Middle frontal gyrus (tissue), 1 donor: ENCODE data around the gene NLN.
A peak's percentile ranks its signal among the peaks of the same experiment; 100 is the strongest.

ENCODE experiments used
- DNase-seq: peaks from one replicate; pipeline ENCODE4 v3.0.0-alpha.2; 2015; ENCODE audit warnings: low spot score; ENCODE audit errors: extremely low spot score

Gene NLN

DNA sequence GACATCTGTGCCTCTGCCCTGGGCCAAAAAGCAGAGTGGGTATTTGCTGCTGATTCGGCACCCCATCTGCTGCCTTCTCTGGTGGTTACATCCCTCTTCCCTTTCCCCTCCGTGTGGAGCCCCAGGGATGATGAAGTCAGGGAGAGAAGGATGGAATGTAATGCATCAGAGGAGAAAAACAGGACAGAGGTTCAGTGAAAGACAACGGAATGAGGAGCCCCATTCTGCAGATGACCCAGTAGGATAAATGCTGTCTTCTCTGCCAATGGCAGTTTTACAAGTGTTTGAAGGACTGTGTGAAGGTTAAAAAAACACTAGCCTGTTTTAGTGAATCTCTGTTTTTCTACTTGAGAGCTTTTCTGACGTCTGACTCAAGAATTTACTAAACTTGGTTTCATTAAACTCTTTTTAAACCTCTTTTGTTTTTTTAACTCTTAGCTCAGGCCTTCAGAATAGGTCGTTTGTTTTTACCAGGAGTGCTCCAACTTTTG, 86.3 kb downstream of the NLN start:
- DNase-seq = no peak

DNA sequence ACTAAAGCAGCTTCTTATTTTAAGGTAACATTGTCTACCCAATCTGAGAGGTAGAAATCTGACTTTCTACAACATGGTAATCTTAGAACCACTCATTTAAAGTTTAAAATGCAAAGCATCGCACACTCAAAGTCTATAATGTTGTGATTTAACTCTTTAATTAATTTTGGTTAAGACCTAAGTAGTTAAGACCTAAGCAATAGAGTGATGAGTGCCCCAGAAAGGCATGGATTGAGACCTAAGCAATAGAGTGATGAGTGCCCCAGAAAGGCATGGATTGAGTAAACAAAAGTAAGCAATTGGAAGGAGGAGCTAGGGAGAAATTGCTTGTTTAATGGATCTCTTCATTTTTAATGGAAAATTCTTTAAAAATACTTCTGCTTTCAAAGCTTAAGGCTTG, 86.8 kb downstream of the NLN start:
- no peak for DNase-seq

DNA sequence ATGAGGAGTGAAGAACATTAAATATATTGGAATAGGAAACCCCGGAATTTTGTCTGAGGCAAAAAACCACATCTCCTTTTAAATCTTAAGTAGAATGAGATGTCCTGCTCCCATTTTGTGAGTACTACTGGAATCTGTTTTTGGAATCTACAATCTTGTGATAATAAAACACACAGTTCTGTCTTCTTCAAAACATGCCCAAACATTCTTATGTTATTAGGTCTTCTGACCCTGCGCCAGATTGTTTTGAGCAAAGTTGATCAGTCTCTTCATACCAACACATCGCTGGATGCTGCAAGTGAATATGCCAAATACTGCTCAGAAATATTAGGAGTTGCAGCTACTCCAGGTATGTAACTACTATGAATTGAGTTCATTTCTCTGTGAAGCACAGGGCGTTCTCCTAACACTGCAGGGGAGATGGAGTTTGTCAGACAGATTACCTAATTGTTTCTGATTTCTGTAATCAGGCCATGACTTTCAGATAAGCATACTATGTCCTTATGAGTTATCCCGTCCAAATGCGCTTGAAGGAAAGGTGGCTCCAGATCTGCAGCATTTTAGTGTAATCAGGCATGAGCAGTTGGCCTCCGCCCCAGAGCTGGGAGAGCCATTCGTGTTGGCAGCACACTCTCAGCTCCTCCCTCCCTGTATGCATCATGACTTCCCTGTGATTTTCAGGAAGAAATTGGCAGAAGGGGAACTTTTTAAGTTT, 88.0 kb downstream of the NLN start:
- DNase-seq = no peak

DNA sequence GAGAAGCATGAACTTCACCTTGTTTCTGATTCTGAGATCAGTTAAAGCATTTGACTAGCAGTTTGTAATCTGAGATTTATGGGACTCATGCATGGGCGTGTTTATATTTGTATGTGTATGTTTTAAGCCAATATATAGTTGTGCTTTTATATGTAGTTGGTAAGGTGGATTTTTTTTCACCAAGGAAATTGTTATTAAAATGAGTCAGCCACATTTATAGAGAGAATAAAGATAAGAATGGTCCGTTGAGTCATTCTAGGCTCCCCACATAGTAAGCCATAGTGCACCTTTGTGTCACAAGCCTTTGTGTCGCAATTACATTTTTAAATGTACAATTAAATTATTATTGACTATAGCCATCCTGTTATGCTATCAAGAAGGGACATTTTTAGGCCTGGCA, 89.0 kb downstream of the NLN start:
- no peak for DNase-seq

DNA sequence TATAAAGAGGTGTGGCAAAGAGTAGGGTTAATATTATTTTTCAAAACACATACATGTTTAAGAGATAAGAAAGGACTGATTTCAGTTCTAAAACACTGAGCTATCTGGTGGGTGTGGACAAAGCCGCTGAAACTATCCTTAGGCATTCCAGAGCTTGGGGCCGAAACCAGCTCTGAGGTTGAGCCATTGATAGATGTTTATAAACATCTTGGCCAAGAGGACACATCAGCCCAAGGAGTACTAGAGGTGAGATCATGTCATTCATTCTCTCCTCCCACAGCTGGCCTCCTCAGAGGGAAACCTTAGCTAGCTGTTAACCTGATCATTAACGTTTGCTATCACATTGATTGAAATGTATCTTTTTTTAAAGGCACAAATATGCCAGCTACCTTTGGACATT, 89.9 kb downstream of the NLN start:
- DNase-seq = no peak

DNA sequence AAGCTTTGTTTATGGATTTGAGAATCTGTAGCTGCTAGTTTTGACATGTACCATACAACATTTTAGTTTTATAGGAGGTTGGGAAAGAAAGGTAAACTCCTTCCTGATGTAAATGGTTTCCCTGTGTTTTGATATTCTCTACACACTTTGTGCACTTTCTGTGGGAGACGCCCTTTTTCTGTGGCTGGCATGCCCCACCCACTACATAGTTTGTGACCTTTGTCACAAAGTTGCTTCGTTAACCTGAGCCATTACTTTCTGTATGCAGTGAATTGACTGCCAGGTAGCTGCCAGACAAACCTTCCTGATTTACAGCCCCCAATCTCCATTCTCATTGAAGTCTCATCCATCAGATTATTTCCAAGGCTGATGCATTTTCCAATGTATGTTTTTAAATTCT, 90.6 kb downstream of the NLN start:
- DNase-seq = no peak

DNA sequence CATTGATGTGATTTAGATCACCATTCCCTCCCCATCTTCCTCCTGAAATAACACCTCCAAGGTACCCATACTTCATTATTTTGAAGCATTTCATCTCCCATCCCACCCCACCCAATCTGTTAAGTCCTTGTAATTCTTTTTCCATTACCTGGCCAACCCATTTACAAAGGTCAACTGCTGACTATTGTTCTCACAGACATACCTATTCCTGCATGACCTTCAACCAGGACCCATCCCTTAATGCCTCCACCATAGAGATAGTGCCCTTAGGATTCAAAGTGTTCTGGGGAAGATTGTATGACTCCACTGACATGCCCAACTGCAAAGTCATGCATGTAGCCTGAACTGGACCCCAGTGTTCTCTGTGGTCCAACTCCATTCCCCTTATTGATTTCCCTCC, 91.2 kb downstream of the NLN start:
- DNase-seq = no peak

DNA sequence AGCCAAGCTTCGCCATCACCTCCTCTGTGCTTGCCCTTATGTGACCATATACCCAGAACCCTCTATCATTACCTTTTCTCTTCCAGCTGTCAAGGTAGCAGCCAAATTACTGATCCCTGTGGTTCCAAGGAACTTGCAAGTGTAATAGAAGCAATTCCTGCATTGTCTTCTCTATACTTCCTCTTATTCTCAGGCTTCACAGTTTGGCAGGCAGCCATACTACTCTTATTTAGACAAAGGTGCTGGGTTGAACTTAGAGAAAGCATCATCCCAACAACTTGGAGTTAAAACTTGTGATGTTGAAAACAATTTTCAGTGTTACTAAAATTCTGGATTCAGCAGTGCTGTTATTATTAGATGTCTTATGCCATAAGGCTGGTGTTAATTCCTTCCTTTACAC, 93.2 kb downstream of the NLN start:
- no peak for DNase-seq

DNA sequence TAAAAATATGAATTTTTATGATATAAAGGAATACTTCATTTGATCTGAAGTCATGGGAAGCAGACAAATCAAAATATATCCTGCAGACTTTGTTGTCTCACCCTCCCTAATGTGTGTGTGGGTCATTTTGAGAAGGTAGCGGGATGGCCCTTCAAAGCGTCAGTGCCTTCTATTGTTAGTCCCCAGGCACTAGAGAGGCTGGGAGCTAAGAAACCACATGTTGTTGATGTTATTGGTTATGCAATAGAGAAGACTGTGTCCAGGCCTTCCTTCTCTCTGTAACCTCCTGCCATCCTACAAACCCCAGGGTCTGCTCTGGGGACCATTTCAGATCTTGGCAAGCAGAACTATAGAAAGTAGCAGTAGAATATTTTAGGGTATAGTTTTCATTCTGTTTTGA, 94.7 kb downstream of the NLN start:
- no peak for DNase-seq

DNA sequence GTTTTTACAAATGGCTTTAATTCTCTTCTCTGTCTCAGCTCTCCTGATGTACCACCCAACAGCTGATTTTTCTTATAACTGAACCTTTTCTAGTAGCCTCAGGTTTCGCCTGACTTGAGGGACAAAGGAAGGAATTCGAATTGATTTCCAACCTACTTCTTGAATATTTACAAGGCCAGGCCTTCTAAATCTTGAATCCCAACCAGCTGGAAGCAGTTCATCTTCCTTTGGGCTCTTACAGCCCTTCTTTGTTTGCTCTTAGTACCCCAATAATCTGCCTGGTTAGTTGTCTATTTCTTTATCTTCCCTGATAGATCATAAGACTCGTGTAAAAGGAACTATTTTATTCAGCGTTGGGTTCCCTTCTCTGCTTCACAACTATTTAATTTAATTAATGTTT, 95.9 kb downstream of the NLN start:
- no peak for DNase-seq

DNA sequence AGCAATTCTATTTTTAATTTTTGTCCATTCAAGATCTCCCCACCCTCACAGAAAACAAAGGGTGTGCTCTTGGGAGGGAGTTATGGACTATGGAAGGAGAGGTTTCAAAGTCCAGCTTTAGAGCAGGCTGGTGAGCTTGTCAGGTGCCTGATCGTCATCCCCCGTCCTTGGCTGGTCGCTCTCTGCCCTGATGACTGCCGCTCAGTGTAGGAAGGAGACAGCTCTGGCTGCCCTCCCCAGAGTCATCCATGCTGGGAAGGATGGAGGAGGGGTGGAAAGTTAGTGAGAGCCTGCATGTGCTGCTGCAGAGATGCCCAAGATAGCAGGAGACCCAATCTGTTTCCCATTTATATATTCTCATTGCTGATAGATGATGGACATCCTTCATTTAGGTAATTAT, 96.6 kb downstream of the NLN start:
- peak; percentile 34 for DNase-seq

DNA sequence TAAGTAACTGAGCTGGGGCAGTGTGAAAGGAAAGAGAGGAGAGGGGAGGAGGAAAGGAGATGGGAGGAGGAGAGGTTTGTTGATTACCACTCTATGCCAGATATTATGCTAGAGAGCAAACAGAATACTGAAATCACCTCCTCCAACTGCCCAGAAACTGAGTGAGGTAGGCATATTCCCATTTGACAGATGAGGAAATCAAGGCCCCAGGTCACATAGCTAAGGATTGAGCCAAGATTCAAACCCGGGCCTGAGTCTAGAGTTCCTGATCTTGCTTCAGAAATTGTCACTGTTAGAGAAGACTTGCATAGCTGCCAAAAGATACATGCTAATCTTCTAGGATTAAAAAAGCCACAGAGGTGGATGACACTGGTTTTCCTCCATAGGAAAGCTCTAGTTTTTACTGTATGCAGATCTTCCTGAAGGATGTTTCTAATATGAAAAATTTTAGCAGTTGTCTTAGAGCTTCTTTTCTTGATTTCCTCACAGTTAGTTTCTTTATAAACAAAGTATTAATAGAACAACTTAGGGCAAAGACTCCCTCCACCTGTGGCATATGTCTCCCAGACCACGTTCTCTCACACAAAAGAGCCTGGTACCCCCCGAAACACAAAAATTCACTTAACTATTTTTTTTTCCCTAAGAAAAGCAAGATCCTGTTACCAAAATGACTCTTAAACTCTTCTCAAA, 97.4 kb downstream of the NLN start:
- DNase-seq = no peak

DNA sequence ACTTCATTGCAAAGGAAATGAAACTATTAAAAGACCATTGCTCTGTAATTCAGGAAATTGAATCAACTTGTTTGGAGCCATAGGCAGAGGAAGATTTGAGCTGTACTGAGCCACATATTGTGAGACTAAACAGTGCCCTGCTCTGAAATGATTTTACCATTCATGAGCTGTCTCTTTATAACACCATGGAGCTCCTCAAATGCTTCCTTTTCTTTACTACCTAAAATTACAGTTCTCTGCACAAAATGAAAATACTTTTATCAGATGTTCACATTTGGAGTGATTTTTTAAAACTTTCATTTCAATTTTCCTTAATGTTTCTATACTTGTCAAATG, 97.9 kb downstream of the NLN start:
- no peak for DNase-seq

DNA sequence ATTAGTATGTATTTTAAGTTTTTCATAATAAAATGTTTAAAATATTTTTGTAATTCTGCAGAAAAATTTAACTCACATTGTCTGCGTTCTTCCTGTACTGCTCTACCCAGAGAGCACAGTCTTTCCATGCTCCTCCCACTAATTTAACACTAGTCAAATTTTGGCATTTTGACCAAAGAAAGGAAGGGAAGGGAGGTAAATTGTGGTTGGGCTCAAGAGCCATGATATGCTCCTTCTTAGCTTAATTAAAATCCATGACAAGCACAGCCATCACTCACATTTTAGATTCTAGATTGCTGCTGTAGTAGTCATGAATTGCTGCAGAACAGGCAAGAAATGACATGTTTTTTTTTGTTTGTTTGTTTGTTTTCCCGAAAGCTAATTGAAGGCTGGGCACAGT, 98.4 kb downstream of the NLN start:
- no peak for DNase-seq

DNA sequence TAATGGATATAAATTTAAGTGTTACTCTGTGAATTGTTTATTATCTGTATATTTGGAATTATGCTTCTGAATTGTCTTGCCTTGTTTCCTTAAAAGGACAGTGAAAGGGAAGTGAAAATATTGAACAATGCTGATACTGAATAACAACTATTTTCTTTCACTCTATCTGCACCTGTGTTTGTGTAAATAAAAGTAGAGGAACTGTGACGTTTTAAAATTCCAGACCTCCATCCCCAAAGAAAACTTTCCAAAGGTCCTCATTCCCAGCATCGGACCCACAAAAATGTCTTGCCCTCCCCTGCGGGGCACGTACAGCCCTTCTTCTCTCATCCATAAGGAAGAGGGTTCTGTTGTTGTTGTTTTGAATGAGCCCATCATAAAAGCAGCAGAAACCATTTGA, 100.0 kb downstream of the NLN start:
- no peak for DNase-seq

DNA sequence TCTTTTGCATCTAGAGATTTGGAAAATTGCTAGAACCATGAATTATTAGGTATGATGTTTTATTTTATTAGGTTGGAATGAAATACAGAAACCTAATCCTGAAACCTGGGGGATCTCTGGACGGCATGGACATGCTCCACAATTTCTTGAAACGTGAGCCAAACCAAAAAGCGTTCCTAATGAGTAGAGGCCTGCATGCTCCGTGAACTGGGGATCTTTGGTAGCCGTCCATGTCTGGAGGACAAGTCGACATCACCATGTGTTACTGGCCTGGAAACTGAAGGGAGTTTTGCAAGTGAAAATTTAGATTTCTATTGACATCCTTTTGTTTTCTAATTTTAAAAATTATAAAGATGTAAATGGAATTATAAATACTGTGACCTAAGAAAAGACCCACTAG, 100.7 kb downstream of the NLN start:
- no peak for DNase-seq

DNA sequence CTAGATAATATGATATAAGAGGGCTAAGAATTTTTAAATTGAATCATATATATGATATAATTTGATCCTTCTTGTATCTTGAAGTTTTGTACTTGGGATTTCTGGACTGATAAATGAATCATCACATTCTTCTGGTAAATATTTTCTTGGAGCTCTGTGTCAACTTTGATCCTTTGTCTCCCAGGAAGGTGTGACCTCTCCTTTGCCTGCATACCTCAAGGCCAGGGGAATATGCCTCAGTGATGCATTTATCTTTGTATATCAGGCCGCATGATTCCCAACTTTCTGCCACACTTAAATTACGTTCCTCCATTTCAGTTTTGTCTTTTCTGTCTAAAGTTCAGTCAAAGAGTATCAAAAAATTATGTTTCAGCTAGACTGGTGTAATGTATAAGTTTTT, 101.2 kb downstream of the NLN start:
- no peak for DNase-seq

DNA sequence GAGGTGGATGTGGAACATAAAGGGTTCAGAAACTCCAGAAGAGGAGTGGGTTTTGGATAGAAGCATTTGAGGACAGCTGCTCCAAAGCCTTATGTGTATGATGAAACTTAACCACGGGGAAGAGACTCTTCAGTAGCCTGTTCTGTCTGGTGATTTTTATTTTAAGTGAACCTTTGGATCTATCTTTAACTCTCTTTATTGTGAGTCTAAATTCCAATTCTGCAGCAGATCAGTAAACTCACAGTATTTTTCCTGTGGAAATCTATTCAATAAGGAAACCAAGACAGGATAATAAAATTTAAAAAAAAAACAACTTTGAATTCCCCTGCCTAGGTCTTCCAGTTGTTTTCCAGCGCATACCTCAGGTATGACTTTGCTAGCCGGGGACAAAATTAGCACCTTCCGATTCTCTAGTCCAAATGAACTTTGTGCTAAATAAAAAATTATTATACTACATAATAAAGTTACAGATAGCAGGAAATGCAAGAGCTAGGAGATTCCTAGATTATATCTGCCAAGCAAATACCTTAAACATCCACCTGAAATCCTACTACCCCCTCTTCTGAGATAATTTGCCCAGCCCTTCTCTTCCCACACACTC, 101.9 kb downstream of the NLN start:
- DNase-seq = no peak

DNA sequence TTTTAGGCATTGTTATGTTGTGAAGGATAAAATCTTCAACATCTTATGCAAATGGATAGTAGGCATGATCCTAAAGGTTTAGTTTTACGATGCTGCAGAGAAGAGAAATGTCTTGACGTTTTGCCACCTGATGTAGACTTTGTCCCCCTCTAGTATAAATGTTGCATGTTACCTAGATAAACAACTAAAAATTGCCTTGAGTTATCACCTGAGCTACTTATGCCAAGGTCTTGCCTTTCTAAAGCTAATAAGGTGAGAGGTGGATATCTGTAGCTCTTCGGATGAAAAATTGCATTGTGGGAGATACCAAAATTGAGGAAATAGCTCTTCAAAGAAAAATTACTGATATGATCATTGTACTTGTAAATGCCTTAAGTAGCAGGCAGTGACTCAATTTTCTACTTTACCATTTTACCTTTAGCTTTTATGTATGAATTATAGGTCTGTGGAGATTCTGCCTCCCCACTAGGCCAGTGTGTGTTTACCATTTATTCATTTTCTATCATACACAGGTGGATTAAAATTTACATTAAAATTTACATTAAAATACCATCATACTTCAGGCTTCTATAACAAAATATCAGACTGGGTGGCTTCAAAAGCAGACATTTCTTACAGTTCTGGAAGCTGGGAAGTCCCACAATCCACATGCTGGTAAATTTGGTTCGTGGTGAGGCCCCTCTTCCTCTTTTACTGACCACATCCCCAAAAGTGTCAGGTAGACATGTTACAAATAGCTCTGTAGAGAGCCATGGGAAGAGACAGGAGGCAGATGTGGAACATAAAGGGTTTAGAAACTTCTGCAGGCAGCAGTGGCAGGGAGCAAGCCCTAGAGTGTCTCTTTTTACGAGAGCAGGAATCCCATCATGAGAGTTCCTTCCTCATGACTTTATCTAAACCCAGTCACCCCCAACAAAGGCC, 103.7 kb downstream of the NLN start:
- no peak for DNase-seq

DNA sequence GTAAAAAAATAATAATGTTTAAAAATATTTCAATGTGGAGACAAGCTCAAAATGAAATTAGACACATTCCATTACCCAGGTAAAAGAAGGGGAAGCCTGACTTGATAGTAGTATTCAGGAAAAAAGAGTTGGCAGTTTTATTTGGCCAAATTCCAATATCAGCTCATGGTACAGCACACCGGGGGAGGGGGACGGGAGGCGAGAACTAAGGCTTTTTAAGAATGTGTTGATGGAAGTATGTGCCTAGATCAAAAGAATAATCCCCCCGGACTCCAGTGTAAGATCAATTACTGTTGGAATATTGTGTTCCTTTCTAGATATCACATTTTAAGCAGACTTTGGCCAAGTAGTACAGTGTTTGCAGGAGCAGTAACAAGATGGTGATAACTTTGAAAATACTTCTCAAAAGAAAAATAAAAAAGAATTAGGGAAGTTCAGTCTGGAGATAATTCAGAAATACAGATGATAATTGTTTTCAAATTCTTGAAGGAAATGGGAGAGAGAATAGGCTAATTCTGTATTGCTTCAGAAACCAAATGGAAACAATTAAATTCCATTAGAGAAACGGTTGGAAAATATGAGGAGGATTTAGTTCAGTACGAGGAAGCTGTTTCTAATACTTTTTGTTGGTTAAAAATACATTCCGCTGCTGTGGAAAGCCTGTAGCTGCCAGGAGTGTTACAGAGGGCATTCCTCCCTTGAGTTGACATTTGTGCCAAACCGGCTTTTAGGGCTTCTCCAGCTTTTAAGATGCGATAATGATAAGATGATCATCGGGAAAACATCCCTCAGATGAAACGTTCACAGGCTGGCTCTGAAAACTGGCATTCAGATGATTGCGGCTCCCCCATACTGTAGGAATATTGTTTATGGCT, 106.3 kb downstream of the NLN start:
- no peak for DNase-seq

DNA sequence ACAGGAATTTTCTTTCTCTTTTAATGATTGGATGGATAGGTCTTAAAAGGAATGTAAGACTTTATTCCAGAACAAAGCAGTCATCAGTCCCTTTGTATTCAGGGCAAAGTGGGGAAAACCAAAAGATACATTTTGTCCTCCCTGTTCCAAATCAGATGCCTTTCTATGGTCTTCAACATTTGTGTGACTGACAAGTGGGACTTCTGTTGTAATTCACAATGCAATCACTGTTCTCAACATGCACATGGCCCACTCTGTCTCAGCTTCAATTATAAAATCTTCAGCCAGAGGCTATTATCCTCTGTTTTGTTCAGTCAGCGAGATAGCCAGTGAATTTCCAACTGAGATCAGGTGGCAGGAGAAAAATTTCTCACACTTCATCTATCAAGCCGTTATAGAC, 108.9 kb downstream of the NLN start:
- peak; percentile 61 for DNase-seq
